GM23248 (cell line): ENCODE data around the gene NPR2.

Source experiments
- EZH2 ChIP-seq: fragments of 200-600 bp; sonication (generic); IDR thresholded peaks from 2 replicates; pipeline ENCODE4 v1.6.1; 2018; ENCODE audit warnings: antibody characterized with exemption, mild to moderate bottlenecking; ENCODE audit not compliant: insufficient read depth, poor library complexity, severe bottlenecking
- EZH2phosphoT487 ChIP-seq: fragments of 200-600 bp; sonication (generic); IDR thresholded peaks from 2 replicates; pipeline ENCODE4 v1.6.1; 2018; ENCODE audit warnings: antibody characterized with exemption, moderate library complexity, mild to moderate bottlenecking, low read depth; ENCODE audit not compliant: insufficient read depth

DNA sequence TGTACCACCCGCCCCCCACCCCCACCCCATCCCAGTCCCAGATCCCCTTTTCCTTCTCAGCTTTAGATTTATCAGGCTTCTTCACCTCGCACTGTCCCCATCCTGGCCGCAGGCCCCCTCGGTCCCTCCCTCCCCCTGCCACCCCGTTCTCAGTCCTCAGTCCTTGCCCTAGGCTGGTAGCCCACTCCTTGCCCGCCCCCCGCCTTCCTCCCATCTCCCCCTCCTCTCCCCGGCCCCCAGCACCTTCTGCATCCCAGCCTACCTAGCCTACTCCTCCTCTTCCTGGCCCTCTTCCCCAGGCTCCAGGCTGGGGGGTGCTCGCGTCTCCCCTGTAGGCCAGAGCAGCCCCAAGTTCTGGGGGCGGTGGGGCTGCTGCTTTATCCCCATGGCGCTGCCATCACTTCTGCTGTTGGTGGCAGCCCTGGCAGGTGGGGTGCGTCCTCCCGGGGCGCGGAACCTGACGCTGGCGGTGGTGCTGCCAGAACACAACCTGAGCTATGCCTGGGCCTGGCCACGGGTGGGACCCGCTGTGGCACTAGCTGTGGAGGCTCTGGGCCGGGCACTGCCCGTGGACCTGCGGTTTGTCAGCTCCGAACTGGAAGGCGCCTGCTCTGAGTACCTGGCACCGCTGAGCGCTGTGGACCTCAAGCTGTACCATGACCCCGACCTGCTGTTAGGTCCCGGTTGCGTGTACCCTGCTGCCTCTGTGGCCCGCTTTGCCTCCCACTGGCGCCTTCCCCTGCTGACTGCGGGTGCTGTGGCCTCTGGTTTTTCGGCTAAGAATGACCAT, 828 bp downstream of the NPR2 start:
- TF ChIP-seq EZH2 (no peak), EZH2phosphoT487 (no peak)
